ENCODE measurements around the gene CACNA2D2.

The CACNA2D2 gene

GRCh38 chr3:50450209-50450921, 53.1 kb downstream of the CACNA2D2 start:
- no peak for TF ChIP-seq CTCF (IDR thresholded peaks at IDR 0.05)

GRCh38 chr3:50448752-50449539, 54.5 kb downstream of the CACNA2D2 start:
- TF ChIP-seq CTCF (IDR thresholded peaks at IDR 0.05), result no peak

GRCh38 chr3:50447290-50447840, 56.1 kb downstream of the CACNA2D2 start:
- no peak for TF ChIP-seq CTCF (IDR thresholded peaks at IDR 0.05)

- no peak for TF ChIP-seq CTCF (IDR thresholded peaks at IDR 0.05)
Observed at GRCh38 chr3:50445919-50446318, 57.5 kb downstream of the CACNA2D2 start.

- TF ChIP-seq CTCF (IDR thresholded peaks at IDR 0.05), result no peak
Observed at GRCh38 chr3:50444782-50445181, 58.7 kb downstream of the CACNA2D2 start.

GRCh38 chr3:50444213-50444612, 59.2 kb downstream of the CACNA2D2 start:
- TF ChIP-seq CTCF (IDR thresholded peaks at IDR 0.05), result no peak

GRCh38 chr3:50442945-50443579, 60.4 kb downstream of the CACNA2D2 start:
- TF ChIP-seq CTCF (IDR thresholded peaks at IDR 0.05), result no peak

Measured in LNCAP (cell line).